NK-92 (cell line): ENCODE data around the gene OR1J1.

ENCODE experiments used
- DNase-seq: peaks from one replicate; lab custom pipeline; 2025; ENCODE audit not compliant: unreplicated experiment; lab: John Stamatoyannopoulos, UW

Gene OR1J1

DNA sequence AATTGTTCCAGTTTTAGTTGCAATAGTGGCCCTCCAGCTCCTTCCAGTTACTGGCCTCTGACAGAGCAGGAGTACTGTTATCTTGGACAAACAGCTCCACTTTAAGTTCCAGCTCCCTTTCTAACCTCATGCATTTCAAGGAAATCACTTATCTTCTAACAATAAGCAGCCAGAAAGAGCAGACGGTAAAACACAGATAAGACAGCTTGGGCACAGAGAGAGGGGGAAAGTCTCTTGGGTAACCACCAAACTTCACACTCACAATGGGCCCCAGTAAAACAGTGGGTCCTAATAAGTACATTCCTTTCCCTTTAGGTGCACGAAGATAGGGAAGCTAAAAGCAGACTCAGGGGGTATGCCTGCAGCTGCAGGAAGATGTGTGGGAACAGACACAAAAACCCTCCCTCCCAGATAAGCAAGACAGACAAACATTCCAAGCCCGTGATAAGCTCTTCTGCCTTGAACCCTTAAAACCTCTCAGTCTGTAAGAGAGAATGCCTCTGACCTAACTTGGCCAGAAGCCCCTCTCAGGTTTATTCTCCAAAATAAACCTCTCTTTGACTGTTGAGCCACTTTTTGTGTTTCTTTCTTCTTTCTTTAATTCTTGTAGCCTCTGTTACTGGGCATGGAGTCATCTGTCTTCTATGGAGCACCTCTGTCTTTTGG, 30.8 kb downstream of the OR1J1 start:
- DNase-seq = no peak

DNA sequence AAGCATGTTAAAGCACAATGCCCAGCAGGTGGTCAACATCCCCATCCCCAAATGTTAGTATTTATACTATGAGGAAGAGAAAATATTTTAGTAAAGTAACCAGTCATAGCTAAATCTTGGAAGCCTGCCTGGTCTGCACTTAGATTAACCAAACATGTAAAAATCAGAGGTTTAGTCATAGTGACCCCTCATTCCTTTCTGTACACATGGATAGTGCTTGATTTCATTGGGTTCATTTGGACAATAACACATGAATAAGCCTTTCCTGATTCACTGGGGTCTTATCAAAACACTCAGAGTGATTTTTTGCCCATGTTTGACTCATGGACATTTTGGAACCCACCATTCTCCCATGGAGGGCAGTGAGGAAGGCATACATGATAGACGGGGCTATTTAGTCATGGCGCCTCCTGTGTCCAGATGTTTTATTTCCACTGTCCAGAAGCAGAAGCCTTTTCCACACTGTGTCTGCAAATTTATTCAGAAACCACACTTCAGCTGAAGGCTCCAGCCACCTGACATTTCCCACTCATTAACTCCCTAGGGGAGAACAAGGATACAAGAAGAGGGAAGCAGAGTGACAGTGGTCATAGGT, 32.5 kb downstream of the OR1J1 start:
- no peak for DNase-seq

GRCh38 chr9:122444041-122444733, 33.5 kb downstream of the OR1J1 start:
- DNase-seq = no peak

DNA sequence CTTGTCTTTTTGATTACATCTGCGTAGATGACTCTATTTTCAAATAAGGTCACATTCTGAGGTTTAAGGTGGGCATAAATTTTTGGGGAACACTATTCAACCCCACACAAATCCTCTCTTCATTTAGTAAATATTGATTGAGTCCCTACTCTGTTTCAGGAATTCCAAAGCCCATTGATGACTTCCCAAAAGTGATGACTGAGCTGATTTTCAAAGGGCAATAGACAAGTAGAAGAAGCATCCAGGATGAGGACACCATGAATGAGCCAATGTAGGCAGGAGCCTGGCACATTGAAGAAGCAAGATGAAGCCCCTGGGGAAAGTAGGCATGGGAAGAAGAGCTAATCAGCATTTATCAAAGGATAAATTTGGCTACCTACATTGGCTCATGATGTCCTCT, 35.2 kb downstream of the OR1J1 start:
- no peak for DNase-seq
